ENCODE results near the gene RNPC3. TPM values are rescaled to one million over a fixed set of nuclear protein-coding genes. Genes with fewer than 3 reads are reported as not detected.
"Not testable (repeated sequence)": the region's sequence is repeated elsewhere in the genome, so short reads cannot be mapped to it uniquely, and the experiment has no call there.

RNPC3 gene
- total RNA-seq, 1 experiment from 2014 or later: 18.7 TPM

DNA sequence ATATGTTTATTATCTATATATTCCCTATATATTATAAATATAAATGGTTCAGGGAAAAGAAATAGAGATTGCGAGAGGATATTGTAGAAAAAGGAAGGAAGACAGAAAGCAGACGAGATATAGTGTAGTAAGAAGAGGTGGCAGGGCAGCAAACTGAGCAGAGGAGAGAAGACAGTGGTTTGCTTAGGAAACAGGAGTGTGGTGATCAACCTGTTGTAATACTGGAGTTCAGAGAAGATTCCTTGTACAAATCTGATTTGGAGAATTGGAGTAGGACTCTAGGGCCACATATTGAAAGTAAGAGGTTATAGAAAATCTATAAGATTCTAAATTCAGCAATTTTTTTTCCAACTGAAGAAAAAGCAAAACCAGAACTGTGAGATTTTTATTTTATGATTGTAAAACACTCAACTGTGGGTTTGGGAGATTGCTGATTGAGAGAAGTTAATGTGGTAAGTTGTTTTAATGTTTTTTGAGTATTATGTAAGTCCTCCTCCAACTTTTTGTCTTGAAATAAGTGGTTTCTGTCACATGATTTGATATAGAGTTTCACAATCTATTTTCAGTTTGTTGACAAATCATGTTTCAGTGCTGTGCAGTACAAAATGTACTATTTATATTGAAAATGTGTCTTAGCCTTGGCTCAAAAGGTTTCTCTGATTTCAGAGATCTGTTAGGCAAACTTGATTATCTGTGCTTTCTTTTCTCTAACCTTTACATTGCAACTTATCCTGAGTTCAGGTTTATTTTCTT lies 36.3 kb downstream of the RNPC3 start:
- TF ChIP-seq, protein P1, sequence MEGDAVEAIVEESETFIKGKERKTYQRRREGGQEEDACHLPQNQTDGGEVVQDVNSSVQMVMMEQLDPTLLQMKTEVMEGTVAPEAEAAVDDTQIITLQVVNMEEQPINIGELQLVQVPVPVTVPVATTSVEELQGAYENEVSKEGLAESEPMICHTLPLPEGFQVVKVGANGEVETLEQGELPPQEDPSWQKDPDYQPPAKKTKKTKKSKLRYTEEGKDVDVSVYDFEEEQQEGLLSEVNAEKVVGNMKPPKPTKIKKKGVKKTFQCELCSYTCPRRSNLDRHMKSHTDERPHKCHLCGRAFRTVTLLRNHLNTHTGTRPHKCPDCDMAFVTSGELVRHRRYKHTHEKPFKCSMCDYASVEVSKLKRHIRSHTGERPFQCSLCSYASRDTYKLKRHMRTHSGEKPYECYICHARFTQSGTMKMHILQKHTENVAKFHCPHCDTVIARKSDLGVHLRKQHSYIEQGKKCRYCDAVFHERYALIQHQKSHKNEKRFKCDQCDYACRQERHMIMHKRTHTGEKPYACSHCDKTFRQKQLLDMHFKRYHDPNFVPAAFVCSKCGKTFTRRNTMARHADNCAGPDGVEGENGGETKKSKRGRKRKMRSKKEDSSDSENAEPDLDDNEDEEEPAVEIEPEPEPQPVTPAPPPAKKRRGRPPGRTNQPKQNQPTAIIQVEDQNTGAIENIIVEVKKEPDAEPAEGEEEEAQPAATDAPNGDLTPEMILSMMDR (IDR thresholded peaks at IDR 0.05; ENCODE audit: unreplicated experiment): no peak
- peak overlapping the region; percentile 94 for H3K27ac Mint-ChIP-seq (ENCODE audit: low read depth, unreplicated experiment)
- peaks cover 6% of the 10 kb centered on the region for H3K36me3 Mint-ChIP-seq (ENCODE audit: insufficient read depth, unreplicated experiment)
- H3K27me3 Mint-ChIP-seq (ENCODE audit: insufficient read depth, unreplicated experiment): no peaks in the 10 kb centered on the region
- H3K9me3 Mint-ChIP-seq (ENCODE audit: unreplicated experiment): no peaks in the 10 kb centered on the region
- intact Hi-C loops (cut with micrococcal nuclease): no loop called here
- no TSS peak for BruUV-seq (replicated peaks)
- CTCF ChIA-PET: no interaction called here
- H3K4me3 Mint-ChIP-seq (ENCODE audit: unreplicated experiment): peak overlapping the region; percentile 51
- peaks cover 16% of the 10 kb centered on the region for H3K4me1 Mint-ChIP-seq (ENCODE audit: insufficient read depth, unreplicated experiment)
- POLR2A ChIA-PET: no interaction called here
- peak; percentile 18 for DNase-seq (ENCODE audit: unreplicated experiment)

DNA sequence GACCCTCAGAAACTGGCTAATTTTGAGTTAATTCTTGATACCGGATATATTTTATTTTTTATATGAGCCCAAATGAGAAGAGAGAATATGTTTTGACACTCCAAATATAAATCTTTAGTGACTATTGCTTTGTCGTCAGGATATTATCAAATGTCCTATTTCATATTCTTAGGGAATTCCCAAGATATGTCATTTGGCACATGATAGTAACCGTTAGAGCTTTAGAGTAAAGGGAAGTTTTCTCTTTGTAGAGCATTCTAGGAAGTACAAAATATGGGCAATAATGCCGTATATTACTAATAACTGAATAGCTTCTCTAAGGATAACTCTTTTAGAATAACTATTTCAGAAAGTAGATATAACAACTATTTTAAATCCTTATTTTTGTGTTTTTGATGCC lies 37.6 kb downstream of the RNPC3 start:
- Mint-ChIP-seq H3K4me1 (ENCODE audit: insufficient read depth, unreplicated experiment) (peaks cover 16% of the 10 kb centered on the region), H3K36me3 (ENCODE audit: insufficient read depth, unreplicated experiment) (peaks cover 6% of the 10 kb centered on the region), H3K4me3 (ENCODE audit: unreplicated experiment) (no peak overlapping the region), H3K27me3 (ENCODE audit: insufficient read depth, unreplicated experiment) (no peaks in the 10 kb centered on the region), H3K27ac (ENCODE audit: low read depth, unreplicated experiment) (peak overlapping the region; percentile 94), H3K9me3 (ENCODE audit: unreplicated experiment) (no peaks in the 10 kb centered on the region)
- ChIA-PET POLR2A (interaction anchor here (0.6 to 1.0 kb wide), 2 partner anchors 17 to 37 kb away, joined by 3 to 4 read pairs; partner anchors contain the start of gene RNPC3), CTCF (no interaction called here)
- intact Hi-C loops (cut with micrococcal nuclease): no loop called here
- TF ChIP-seq, protein P1 (IDR thresholded peaks at IDR 0.05; ENCODE audit: unreplicated experiment): no peak
- BruUV-seq (replicated peaks): no TSS peak
- DNase-seq (ENCODE audit: unreplicated experiment): no peak

- intact Hi-C loops (cut with micrococcal nuclease): no loop called here
- Mint-ChIP-seq H3K9me3 (ENCODE audit: unreplicated experiment) (no peaks in the 10 kb centered on the region), H3K4me1 (ENCODE audit: insufficient read depth, unreplicated experiment) (no peaks in the 10 kb centered on the region), H3K36me3 (ENCODE audit: insufficient read depth, unreplicated experiment) (peaks cover under 1% of the 10 kb centered on the region), H3K27ac (ENCODE audit: low read depth, unreplicated experiment) (no peak overlapping the region), H3K4me3 (ENCODE audit: unreplicated experiment) (no peak overlapping the region), H3K27me3 (ENCODE audit: insufficient read depth, unreplicated experiment) (no peaks in the 10 kb centered on the region)
- no TSS peak for BruUV-seq (replicated peaks)
- DNase-seq (ENCODE audit: unreplicated experiment): no peak
- TF ChIP-seq, protein P1 (IDR thresholded peaks at IDR 0.05; ENCODE audit: unreplicated experiment): no peak
- CTCF ChIA-PET: interaction anchor here (0.7 kb wide), 1 partner anchor 563 kb away, joined by 4 read pairs; no protein-coding TSS in a partner anchor
- POLR2A ChIA-PET: no interaction called here
These were observed 44.0 kb downstream of the RNPC3 start for GRCh38 chr1:103569493-103569892.

GRCh38 chr1:103571289-103571688 lies 45.8 kb downstream of the RNPC3 start, which contains the start of gene AMY2B:
Gene AMY2B, plus strand, starts transcription at chr1:103571589. Its CDS starts 14 bp downstream, at chr1:103571603.
- CTCF ChIA-PET; DNase-seq (ENCODE audit: unreplicated experiment); H3K4me3 Mint-ChIP-seq (ENCODE audit: unreplicated experiment); intact Hi-C loops (cut with micrococcal nuclease); H3K4me1 Mint-ChIP-seq (ENCODE audit: insufficient read depth, unreplicated experiment); POLR2A ChIA-PET; H3K36me3 Mint-ChIP-seq (ENCODE audit: insufficient read depth, unreplicated experiment); H3K27me3 Mint-ChIP-seq (ENCODE audit: insufficient read depth, unreplicated experiment); H3K9me3 Mint-ChIP-seq (ENCODE audit: unreplicated experiment); BruUV-seq (replicated peaks): not testable (repeated sequence)
- peak within 1 kb of the TSS; percentile 57 for H3K27ac Mint-ChIP-seq (ENCODE audit: low read depth, unreplicated experiment)
